NCI-H524 treated with DMSO at 0.1 percent for 48 hours (cell line): ENCODE data around the gene MTHFD1.

Experiments used
- DNase-seq: peaks from one replicate; lab custom pipeline; 2025; lab: John Stamatoyannopoulos, UW

Gene MTHFD1

GRCh38 chr14:64495252-64495651 is 107.1 kb downstream of the MTHFD1 start:
- DNase-seq = no peak

- no peak for DNase-seq
Measured at GRCh38 chr14:64496764-64497163, 108.6 kb downstream of the MTHFD1 start.

DNA sequence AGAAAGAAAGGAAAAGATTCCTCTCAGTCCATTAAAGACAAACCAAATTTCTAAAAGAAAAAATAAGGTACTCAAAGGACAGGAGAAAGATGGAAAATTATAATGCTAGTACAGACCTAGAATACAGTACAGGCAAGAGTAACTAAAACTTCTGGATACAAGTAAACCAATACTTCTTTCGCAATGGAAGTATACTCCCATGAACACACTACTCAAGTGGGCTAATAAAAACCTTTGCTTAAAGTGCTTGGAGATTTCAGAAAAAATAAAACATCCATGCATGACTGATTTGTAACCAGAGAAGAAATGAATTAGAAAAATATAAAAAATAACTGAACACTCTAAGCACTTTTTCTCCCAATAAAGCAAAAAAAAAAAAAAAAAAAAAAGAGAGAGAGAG is 111.9 kb downstream of the MTHFD1 start:
- DNase-seq = no peak

GRCh38 chr14:64501411-64502171 is 113.4 kb downstream of the MTHFD1 start:
- DNase-seq = no peak

DNA sequence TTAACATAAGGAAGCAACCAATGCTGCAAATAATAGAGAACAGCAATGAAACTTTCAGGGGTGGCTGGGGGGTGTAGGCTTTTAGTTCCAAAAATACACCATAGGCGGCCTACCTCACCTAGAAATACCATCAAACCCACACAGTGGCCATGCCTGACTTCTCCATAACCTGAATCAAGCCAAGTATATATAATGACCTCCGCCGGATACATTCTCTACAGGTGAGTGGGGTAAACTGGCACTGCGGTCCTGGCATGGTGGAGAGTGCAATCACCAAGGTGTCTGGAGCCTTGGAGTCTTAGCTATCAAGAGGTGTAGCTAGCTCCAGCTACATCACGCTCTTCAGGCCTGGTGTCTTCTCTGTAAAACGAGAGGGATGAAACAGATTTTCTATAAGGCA is 114.3 kb downstream of the MTHFD1 start:
- no peak for DNase-seq

DNA sequence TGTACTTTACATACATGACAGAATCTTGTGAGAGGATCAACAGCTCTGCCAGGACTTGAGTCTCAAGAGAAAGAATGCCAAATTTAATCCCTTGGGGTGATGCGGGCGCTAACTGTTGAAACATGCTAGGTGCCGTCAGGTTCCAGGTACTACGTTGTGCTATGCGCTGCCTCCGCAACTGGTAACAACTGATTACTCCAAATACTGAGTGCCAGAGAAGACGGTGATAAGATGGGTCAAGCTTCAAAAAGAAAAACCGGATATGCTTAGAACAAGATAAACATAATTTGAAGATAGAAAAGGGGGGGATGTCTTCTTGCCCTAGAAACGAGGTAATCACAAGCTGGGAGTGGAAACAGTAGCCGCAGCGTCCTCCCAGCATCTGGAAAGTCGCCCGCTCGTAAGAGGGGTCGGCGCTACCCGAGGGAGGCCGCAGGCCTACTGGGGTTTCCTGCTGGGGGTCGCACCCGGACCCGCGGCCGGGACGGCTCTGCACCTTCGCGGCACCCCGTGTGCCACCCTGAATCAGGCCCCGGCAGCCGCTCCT is 114.8 kb downstream of the MTHFD1 start:
- no peak for DNase-seq

DNA sequence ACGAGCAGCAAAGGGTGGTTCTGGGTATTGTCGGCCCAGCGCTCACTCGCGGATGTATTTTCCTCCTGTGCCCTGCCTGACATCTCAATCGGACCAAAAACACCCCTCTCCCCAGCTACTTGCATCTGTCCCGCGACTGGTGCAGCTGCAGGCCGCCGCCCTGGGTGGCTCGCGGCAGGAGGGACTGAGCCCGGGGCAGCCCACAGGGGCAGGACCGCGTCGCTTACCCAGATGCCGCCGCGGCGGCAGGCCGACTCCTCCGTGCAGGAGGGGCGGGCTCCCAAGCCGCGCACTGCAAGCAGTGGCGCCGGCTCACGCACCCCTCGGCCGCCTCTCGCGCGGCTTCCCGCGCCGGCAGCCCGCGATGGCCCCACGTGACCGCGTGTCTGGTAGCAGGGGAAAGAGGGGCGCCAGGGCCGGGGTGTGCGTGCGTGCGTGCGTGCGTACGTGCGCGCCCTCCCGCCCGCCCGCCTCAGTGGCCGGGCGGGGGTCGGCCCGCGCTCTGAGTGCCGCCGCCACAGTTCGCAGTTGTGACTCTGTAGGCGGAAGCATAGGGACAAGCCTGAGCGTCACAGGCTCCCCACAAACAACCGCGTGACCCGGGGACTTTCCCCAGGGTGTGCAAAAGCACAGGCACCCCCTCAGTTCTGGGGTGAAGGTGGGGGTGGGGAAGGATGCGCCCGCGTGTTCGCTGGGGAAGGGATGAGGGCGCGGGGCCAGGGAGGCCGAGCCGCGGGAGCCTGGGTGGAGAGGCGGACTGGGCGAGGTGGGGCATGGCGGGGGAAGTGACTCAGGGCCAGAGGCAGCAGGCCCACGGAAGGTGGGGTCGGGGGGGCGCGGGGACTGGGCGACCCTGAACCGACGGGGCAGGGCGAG is 115.5 kb downstream of the MTHFD1 start, which contains the start of gene ZBTB25:
Gene ZBTB25, minus strand, starts transcription at position 405 of the 876 bp plus-strand sequence. CDS start 13,305 bp downstream, outside the sequence.
- DNase-seq = peak; percentile 81

DNA sequence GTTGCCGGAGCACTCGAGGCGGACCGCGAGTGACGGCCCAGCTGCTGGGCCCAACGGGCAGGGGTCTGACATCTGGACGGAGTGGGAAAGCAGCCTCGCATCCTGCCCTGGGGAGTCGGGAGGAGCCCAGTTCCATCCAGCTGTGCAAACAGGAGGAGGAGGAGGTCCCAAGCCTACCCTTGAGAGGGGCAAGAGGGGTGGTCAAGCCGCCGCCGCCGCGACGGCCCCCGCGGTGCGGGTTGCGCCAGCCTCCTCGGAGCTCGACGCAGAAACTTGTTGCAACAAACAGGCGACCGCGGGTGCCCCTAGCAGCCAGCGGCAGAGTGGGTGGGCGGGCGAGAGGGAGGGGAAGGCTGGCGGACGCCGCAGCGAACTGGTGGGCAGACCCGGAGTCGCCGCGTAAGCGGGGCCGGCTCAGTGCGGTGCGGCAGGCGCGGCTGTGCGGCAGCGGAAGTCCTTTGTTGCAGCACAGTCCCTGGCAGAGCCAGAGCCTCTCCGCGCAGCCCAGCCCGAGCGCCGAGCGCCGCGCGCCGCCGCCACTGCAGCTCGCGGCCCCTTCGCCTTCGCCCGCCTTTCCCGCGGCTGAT is 116.2 kb downstream of the MTHFD1 start, which contains the start of gene ZBTB1:
Gene ZBTB1, plus strand, starts transcription at position 461 of the 587 bp plus-strand sequence. CDS start 16,735 bp downstream, outside the sequence.
- DNase-seq = peak; percentile 68

DNA sequence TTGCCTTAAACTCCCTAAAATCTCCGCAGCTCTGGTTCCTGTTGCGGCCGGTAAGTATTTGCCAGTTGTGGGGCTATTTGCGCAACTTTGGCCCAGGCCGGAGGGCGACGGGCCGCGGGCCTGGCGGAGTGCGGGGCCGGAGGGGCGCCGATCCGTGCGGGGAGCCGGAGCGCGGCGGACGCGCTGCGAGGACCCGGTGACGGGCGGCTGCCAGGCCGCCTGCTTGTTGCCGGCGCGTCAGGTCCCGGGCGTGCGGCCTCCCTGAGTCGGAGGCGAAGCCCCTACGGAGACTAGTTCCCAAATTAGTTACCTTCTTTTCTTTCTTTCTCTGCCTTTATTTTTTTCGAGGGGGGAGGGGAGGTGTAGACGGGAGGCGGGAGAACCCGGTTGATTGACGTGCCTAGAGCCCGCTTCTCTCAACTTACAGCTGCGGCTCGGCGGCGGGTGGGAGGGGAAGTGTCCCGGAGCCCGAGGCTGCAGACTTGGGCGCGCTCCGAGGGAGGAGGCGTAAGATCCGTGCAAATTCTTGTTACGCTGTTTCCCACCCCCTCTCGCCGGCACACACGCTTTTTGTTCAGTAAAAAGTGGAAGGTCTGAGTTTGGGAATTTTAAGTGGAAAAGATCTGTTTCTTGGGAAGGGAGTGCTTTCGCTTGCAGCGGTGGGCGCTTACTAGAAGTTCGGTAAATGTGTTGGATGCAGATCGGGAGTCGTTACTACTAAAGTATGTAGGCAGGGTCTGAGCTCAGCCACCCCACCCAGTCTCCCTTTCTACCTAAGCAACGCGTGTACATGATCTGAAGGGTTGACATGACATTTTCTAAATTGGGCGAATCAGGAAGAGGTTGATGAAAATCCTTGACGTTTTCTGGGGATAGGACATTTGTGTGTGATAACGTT is 117.0 kb downstream of the MTHFD1 start:
- DNase-seq = peak; percentile 48

- no peak for DNase-seq
Measured at GRCh38 chr14:64506721-64507120, 118.6 kb downstream of the MTHFD1 start.

DNA sequence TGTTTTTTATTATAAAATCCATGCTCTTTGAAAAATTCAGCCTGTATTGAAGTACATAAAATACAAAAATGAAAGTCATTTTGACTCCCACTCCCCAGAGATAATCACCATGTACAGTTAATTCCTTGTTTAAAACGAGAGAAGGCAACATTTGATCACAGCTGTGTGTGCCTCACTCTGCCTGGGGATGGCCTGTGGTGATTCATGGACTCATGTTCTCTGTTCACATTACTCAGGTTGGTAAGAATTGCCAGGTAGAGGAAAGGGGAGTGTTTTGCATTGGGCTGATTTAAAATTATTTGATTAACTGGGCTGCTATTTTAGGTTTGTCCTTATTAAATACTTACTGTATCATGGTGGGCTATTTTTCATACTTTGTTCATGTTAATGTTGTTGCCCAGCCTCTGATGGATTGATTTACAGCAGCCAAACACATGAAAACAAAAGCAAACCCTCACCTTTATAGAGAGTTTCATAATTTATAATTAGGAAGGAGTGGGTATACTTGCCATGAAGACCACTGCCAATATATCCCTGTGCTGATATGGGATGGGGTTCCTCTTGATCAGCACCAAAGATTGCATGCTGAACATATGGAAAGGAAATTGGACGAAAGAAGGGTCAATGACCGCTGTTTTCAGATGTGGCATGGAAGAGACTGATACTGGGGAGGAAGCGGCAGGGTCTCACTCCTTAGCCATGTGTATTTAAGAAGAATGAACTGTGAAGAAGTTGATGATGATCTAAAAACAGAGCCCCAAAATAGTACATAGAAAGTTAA is 119.4 kb downstream of the MTHFD1 start:
- DNase-seq = no peak

- no peak for DNase-seq
Measured at GRCh38 chr14:64508215-64508776, 120.1 kb downstream of the MTHFD1 start.

GRCh38 chr14:64509036-64509435 is 120.9 kb downstream of the MTHFD1 start:
- DNase-seq = no peak
